Gastroesophageal sphincter (tissue), 4 donors: ENCODE data around the gene FHL3. TPM values are rescaled to one million over a fixed set of nuclear protein-coding genes. Genes with fewer than 3 reads are reported as not detected.
A peak's percentile ranks its signal among the peaks of the same experiment; 100 is the strongest.

Source experiments
- ATAC-seq: fragments of 150-250 bp; one replicate; pipeline ENCODE4 v1.9.1; 2016; ENCODE audit warnings: mild to moderate bottlenecking, moderate library complexity
- H3K27ac ChIP-seq, 4 donors: fragments of 200-600 bp; sonication (generic) in 3 of 4; 1 replicate in 3 of 4; 2 replicates in 1 of 4; pipeline ENCODE4 v1.5.1; 2016 to 2019
- H3K27me3 ChIP-seq: fragments of 200-600 bp; sonication (generic); one replicate; pipeline ENCODE4 v1.5.1; 2019
- H3K36me3 ChIP-seq, 2 donors: fragments of 200-600 bp; sonication (generic); one replicate each; pipeline ENCODE4 v1.5.1; 2019; ENCODE audit warnings: control low read depth in 1 of 2
- H3K4me1 ChIP-seq, 3 donors: fragments of 200-600 bp; sonication (generic); 1 replicate in 2 of 3; 2 replicates in 1 of 3; pipeline ENCODE4 v1.5.1; 2016 to 2019; ENCODE audit warnings: control low read depth in 2 of 3
- H3K4me3 ChIP-seq, 2 donors: fragments of 200-600 bp; sonication (generic); one replicate each; pipeline ENCODE4 v1.5.1; 2019; ENCODE audit warnings: mild to moderate bottlenecking in 1 of 2, moderate library complexity in 1 of 2
- H3K9me3 ChIP-seq, 3 donors: fragments of 200-600 bp; sonication (generic); one replicate each; pipeline ENCODE4 v1.5.1; 2017 to 2019; ENCODE audit warnings: control low read depth in 2 of 3
- EP300 ChIP-seq: sonication (generic); formaldehyde crosslinking; IDR thresholded peaks from one replicate; pipeline ENCODE4 v1.6.1; 2017; ENCODE audit warnings: antibody characterized with exemption, mild to moderate bottlenecking
- POLR2A ChIP-seq, 2 donors: fragments of 450-650 bp; IDR thresholded peaks; one replicate each; pipeline ENCODE4 v1.6.1; 2017; ENCODE audit warnings: antibody characterized with exemption in 2 of 2, mild to moderate bottlenecking in 2 of 2, moderate library complexity in 1 of 2
- POLR2AphosphoS5 ChIP-seq: sonication (generic); formaldehyde crosslinking; IDR thresholded peaks from one replicate; pipeline ENCODE4 v1.6.1; 2017; ENCODE audit warnings: antibody characterized with exemption
- WGBS, 2 donors: methylation state at CpG; one replicate each; pipeline ENCODE4 v1.1.5; 2018; ENCODE audit warnings: low coverage in 1 of 2; 5-methylcytosine and 5-hydroxymethylcytosine counted together
- small RNA-seq, 4 donors: library from RNA; depleted of rRNA; stranded (forward); fragments of <200 nt; gene quantifications; one replicate each; pipeline ENCODE3, GENCODE V24; 2016
- total RNA-seq, 4 donors: library from RNA; depleted of rRNA; stranded (reverse); fragments of >200 nt; gene quantifications; one replicate each; pipeline ENCODE4 v1.1.0, GENCODE V29; 2016
- TF ChIP-seq, protein P1 (sequence below), 4 experiments: fragments of 200-600 bp in 2 of 4; fragments of 450-650 bp in 2 of 4; sonication (generic) in 1 of 4; IDR thresholded peaks; one replicate each; pipeline ENCODE4 v1.5.1; 2017 to 2019; ENCODE audit warnings: antibody characterized with exemption in 4 of 4, mild to moderate bottlenecking in 2 of 4, moderate library complexity in 2 of 4

Gene FHL3
- total RNA-seq, 4 donors from 2014 or later, result 25.8 to 58.4 (median 30.6) TPM

GRCh38 chr1:37948166-37948565 is 57.1 kb downstream of the FHL3 start:
- no peak for TF ChIP-seq EP300
- TF ChIP-seq POLR2A (IDR thresholded peaks at IDR 0.05), result no peak
- no peak for TF ChIP-seq POLR2AphosphoS5
- TF ChIP-seq, protein P1, sequence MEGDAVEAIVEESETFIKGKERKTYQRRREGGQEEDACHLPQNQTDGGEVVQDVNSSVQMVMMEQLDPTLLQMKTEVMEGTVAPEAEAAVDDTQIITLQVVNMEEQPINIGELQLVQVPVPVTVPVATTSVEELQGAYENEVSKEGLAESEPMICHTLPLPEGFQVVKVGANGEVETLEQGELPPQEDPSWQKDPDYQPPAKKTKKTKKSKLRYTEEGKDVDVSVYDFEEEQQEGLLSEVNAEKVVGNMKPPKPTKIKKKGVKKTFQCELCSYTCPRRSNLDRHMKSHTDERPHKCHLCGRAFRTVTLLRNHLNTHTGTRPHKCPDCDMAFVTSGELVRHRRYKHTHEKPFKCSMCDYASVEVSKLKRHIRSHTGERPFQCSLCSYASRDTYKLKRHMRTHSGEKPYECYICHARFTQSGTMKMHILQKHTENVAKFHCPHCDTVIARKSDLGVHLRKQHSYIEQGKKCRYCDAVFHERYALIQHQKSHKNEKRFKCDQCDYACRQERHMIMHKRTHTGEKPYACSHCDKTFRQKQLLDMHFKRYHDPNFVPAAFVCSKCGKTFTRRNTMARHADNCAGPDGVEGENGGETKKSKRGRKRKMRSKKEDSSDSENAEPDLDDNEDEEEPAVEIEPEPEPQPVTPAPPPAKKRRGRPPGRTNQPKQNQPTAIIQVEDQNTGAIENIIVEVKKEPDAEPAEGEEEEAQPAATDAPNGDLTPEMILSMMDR (IDR thresholded peaks at IDR 0.05), result no peak
- no peak overlapping the region for H3K4me3 ChIP-seq
- no peaks in the 10 kb centered on the region for H3K9me3 ChIP-seq
- no peak for ATAC-seq
- 13 to 67% methylated on average over 1 of the region's 2 CpGs for WGBS, 2 donors
- no peaks in the 10 kb centered on the region for H3K27me3 ChIP-seq
- H3K4me1 ChIP-seq, result peaks cover 0 to 30% (median 13%) of the 10 kb centered on the region in 3 donors
- H3K27ac ChIP-seq, result no peak overlapping the region
- peaks cover 0 to 23% of the 10 kb centered on the region in 2 donors for H3K36me3 ChIP-seq

DNA sequence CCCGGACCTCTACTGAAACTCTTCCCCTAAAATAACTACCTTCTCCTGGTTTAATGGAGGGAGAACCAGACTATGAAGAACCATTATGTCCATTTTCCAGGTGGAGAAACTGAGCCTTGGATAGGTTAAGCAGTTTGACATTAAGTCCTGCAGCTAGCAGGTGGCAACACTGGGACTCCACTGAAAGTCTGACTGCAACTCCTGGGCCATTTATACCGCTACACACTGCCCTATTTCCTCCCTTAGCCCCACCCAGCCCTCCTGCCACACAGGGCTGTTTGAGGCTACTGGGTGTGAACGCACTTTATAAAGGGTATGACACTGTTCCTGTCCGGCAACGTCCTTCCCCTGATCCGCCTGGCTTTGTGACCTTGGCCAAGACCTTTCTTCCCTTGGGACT is 58.0 kb downstream of the FHL3 start:
- Histone ChIP-seq H3K4me1 (peaks cover 0 to 30% (median 13%) of the 10 kb centered on the region in 3 donors), H3K27me3 (no peaks in the 10 kb centered on the region), H3K9me3 (no peaks in the 10 kb centered on the region), H3K36me3 (peaks cover 0 to 31% of the 10 kb centered on the region in 2 donors), H3K27ac (peak overlapping the region in 3 of 4 donors; percentile 86 to 93 (median 91)), H3K4me3 (peak overlapping the region; percentile 85 to 92)
- 49 to 83% methylated on average over 2 to 5 of the region's 6 CpGs for WGBS, 2 donors
- no peak for ATAC-seq
- TF ChIP-seq EP300 (no peak), POLR2AphosphoS5 (no peak), POLR2A (IDR thresholded peaks at IDR 0.05) (no peak)
- TF ChIP-seq, protein P1 (IDR thresholded peaks at IDR 0.05), result no peak

Small RNAs within 50 kb of the gene (small RNA-seq; reads per million reads assigned to genes)
- gene RF00017 (0 reads per million in 4 donors), gene RNU6-510P (0 to 0.27 (median 0) reads per million in 4 donors)

Other genes starting within 250 kb of the FHL3 start
- gene EPHA10, start 240.4 kb downstream of the FHL3 start, total RNA-seq, result under 1 TPM; 0.12 to 0.93 (median 0.51) TPM
- gene MANEAL, start 211.7 kb downstream of the FHL3 start, total RNA-seq, result 1 to 10 TPM; 1.5 to 2.8 (median 2.7) TPM
- gene C1orf122, start 197.7 kb downstream of the FHL3 start, total RNA-seq, result 10 to 100 TPM; 53.7 to 73.0 (median 62.5) TPM
- gene YRDC, start 197.3 kb downstream of the FHL3 start, total RNA-seq, result 10 to 100 TPM; 13.6 to 16.9 (median 15.4) TPM
- 1 to 10 TPM; 3.8 to 7.6 (median 5.4) TPM for gene MTF1, start 145.9 kb downstream of the FHL3 start, total RNA-seq
- 10 to 100 TPM; 32.6 to 80.8 (median 37.7) TPM for gene INPP5B, start 58.5 kb downstream of the FHL3 start, total RNA-seq
- gene SF3A3, start 15.5 kb downstream of the FHL3 start, total RNA-seq, result 10 to 100 TPM; 44.0 to 61.9 (median 50.9) TPM
- gene UTP11, start 7.2 kb upstream of the FHL3 start, total RNA-seq, result 10 to 100 TPM; 50.7 to 79.2 (median 59.8) TPM
- under 1 TPM in 1 of 4 donors, not detected in 3; 0.20 TPM for gene POU3F1, start 41.3 kb upstream of the FHL3 start, total RNA-seq